ENCODE results near the gene LAMB1.

The LAMB1 gene

DNA sequence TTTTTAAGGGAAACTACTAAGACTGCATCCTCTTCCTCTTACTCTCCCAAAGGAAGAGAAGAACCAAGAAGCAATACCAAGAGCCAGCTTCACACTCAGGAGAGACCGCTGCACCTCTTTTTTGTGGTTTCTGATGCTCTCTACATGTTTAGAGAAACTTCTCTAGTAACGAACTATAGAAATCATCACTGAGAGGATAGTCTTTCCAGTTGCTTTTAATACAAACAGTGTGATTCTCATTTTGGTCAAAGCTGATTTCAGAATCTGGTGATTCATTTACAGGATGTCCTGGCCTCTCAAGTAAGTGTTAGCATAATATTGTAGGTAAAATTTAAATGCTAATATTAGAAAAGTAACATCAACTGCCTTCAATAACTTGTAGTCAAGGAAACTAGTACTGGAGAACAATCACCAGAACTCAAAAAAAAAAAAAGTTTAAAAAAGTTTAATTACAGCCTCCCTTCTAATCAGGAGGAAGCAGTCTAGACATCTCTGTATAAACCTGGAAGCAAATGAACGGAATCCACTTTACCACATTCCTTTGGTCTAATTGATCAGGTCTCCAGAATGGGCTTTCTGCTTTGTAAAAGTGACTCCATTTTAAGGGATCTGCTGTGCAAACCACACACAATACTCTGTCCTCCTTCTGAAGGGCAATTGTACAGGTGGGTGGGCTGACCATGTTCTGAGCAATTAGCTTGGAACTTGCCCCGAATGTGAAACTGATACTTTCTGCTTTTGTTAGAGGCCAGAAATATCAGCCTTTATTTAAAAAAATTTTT is 3.0 kb downstream of the LAMB1 start:
- in situ Hi-C loops (cut with MboI; ENCODE audit: low sequenced_read_pairs): no loop called here

- in situ Hi-C loops (cut with MboI; ENCODE audit: low sequenced_read_pairs): no loop called here
Observed at GRCh38 chr7:107998660-107999480, 4.1 kb downstream of the LAMB1 start.

DNA sequence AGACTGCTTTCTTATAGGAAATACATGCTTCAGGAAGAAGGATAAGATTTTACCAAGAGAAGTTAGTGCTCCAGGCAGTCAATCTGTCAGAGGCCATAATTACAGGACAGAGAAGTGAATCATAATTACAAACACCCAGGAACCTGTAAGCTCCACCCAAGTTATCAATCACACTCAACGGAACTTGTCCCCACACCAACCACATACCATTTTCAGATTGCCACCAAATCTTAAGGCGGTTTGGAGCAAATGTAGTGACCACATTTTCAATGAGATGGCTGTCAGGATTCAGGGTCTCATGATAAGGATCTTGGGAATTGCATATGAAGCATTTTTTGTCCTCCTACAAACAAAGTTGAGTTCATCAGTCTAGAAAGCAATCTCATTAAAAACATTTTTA is 4.8 kb downstream of the LAMB1 start:
- in situ Hi-C loops (cut with MboI; ENCODE audit: low sequenced_read_pairs): no loop called here

- in situ Hi-C loops (cut with MboI; ENCODE audit: low sequenced_read_pairs): no loop called here
Observed at GRCh38 chr7:107996072-107996882, 6.7 kb downstream of the LAMB1 start.

- in situ Hi-C loops (cut with MboI; ENCODE audit: low sequenced_read_pairs): no loop called here
Observed at GRCh38 chr7:107995184-107996071, 7.5 kb downstream of the LAMB1 start.

DNA sequence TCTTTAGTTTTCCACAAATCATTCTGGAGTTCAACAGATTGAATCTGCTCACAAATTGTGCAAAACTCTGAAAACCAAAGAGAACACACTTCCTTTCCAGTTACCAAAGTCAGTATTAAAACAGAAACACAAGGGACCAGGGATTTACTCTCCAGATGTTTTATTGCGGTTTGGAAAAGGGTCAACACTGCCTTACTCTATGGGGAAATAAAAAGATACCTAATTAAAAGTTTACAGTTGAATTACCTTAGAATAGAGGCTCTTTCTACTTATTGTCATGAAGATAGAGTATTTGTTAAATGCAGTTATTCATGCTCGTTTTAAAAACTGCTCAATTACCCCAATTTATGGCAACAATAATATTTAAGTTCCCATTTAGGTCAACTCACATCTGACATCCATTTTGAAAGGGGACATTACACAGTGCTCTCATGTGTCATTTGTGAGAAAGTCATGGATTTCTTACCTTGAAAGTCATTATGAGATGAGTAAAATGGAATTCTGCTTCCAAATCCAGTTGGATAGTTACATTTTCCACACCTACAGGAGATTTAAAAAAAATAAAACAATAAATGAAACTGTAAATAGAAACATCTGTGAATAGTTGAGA is 8.4 kb downstream of the LAMB1 start:
- in situ Hi-C loops (cut with MboI; ENCODE audit: low sequenced_read_pairs): no loop called here

DNA sequence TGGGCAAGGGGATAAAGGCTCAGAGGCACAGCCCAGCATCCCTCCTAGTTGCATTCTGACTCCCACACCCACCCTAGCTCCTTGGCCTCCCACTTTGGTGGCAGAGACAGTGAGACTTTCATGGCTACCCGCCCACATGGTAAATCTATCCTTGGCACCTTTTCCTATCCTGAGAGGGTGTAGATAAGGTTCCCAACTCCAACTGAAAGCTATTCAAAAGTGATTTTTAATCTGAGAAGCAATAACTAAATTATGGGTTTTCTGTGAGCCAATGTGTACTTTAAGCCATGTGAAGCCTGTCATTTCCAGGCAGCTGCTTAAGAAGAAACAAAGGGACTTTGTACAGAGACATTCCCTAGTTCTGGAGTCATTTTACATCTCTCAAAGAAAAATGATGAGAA is 9.1 kb downstream of the LAMB1 start:
- in situ Hi-C loops (cut with MboI; ENCODE audit: low sequenced_read_pairs): no loop called here

DNA sequence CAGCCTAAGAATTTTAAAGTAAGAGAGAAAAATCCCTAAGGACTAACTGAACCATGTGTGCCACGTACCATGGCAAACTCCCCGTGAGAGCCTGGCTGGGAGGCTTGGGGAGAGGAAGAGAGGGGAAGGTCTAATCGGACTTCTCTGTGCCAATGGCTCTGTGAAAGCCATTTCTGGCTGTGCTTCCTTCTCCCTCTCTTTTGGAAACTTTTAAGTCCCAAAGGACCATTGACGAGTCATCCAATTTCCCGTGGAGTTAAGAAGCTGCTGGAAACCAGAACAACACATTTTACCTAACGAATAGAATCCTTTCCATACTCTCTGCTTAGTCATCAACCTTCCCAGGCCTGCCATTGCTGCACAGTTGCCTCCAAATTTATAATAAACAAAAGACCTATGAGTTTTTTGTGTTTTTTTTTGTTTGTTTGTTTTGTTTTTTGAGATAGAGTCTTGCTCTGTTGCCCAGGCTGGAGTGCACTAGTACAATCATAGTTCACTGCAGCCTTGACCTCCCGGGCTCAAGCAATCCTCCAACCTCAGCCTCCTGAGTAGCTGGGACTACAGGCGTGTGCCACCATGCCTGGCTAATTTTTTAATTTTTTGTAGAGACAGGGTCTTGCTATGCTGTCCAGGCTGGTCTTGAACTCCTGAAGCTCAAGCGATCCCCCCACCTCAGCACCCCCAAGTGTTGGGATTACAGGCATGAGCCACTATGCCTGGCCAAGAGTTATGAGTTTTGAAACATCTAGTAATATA is 13.2 kb downstream of the LAMB1 start:
- in situ Hi-C loops (cut with MboI; ENCODE audit: low sequenced_read_pairs): no loop called here

- in situ Hi-C loops (cut with MboI; ENCODE audit: low sequenced_read_pairs): no loop called here
Observed at GRCh38 chr7:107982918-107983389, 20.0 kb downstream of the LAMB1 start.

DNA sequence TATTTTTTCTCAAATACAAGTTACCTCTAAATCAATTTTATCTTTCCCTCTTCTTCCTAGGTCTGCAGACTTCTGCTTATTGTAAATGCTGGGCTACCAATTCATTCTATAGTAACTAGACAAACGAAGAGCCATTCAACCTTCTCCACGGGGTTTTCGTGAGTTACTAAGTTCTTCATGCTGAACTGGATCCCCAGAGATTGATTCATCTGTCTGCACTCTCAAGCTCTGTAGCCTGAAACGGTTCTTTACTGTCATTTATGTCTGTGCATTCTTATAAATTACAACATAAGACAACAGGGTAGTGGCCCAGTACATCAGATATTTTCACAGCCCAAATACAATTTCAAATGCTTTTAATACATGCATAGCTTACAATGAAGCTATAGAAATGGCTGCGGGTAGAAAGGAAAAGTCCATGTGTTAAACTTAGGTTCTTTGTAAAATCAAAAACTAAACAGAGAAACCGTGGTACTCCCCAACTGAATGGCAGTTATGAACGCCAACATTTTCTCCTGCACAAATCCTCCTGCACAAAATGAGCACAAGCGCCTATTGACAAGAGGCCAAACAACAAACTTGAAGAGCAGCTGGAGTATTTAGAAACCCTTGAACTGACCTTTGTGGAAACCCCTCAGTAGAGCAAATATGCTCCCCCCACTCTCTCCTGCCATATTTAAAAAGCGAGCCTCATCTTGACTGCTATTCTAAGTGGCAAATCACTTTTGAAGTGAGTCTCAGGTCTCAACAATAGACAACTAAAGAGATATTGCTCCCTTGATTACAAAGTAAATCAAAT is 20.7 kb downstream of the LAMB1 start:
- in situ Hi-C loops (cut with MboI; ENCODE audit: low sequenced_read_pairs): no loop called here

DNA sequence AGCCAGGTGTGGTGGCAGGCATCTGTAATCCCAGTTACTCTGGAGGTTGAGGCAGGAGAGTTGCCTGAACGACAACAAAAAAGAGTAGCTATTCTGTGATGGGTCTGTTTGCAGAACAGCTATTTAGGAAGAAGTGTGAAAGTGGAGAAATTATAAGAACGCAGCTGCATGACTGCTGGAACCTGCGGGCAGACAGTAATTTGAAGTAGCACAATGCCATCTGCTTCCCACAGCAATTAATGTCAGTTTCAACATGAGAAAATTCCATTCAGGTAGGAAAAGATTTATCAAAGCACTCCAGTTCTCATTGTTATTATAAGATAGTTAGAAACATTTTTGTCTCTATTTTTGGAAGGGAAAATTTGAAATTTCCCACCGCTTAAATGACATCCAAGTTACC is 21.5 kb downstream of the LAMB1 start:
- in situ Hi-C loops (cut with MboI; ENCODE audit: low sequenced_read_pairs): no loop called here

GRCh38 chr7:107980671-107981190 is 22.2 kb downstream of the LAMB1 start:
- in situ Hi-C loops (cut with MboI; ENCODE audit: low sequenced_read_pairs): no loop called here

GRCh38 chr7:107980171-107980570 is 22.8 kb downstream of the LAMB1 start:
- in situ Hi-C loops (cut with MboI; ENCODE audit: low sequenced_read_pairs): no loop called here

DNA sequence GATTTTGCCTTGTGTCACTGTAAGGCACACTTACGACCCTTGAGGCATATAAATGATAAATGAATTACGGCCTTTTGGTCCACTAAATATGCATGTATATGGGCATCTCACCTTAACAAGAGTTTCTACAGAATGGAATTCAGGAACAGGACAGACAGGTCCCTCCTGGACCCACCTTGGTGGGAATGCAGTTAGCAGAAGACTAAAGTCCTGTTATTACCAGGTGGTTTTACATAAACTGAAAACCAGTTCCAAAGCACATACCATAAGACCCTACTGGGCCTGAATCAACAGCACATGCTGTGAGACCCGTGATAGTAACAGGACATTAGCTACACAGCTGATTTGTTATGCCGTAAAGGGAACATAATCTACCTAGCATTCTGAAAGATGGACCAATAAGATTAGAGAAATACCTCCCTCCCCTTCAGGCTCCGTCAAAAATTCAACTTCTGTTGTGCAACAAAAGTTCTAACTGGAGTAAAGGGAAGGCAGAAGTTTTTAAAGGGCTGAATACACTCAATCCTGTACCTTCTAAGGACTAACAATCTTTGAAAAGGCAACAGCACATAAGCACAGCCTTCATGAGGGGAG is 24.0 kb downstream of the LAMB1 start:
- in situ Hi-C loops (cut with MboI; ENCODE audit: low sequenced_read_pairs): no loop called here

DNA sequence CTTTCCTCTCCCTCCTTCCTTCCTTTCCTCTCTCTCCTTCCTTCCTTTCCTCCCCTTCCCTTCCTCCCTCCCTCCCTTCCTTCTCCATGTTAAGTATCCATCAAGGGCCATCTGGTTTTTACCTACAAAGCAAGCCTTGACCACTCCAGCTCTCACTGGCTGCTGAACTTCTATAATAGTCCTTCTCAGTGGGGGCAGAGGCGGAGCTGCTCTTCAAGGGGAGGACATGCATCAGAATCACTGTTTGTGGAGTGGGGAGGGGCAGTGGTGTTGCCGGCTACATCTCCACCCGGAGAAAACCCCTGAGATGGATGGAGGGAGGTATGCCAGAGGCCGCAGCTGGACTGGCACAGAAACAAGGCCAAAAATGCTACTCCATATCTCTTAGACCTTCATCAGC is 25.9 kb downstream of the LAMB1 start:
- in situ Hi-C loops (cut with MboI; ENCODE audit: low sequenced_read_pairs): no loop called here

DNA sequence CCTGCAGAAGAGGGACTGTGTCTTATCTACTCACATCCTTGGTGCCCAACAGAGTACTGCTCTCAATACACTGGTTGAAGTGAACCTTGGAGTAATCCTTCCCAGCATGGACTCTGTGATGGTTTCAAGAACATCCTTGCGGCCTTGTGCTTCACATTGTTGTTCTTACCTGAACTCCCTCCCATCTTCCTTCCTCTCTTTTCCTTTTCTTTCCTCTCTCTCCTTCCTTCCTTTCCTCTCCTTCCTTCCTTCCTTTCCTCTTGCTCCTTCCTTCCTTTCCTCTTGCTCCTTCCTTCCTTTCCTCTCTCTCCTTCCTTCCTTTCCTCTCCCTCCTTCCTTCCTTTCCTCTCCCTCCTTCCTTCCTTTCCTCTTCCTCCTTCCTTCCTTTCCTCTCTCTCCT is 26.3 kb downstream of the LAMB1 start:
- in situ Hi-C loops (cut with MboI; ENCODE audit: low sequenced_read_pairs): no loop called here

DNA sequence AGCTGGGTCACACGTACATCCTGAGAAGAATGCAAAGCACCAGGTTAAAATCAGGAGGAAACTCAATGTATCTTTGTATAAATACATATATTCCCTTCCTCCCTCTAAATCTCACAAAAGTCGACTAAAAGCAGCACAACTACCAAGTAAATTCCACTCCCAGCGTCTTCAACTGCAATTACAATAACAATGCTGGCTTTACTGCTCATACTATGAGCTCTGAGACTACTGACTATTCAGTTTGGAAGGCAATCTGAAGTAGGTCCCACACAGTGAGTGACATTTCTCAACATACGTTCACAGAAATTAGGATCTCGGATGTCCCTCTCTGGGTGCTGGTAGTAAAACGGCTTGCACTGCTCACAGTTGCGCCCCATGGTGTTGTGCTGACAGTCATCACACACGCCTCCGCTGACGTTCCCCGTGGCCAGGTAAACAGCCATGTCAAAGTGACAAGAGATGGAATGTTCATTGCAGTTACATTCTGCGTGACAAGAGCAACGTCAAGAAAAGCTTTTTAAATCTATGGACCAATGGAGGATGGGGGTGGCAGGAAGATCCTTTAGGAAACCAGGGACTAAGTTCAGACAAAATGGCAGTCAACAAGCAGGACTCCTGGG is 27.5 kb downstream of the LAMB1 start:
- in situ Hi-C loops (cut with MboI; ENCODE audit: low sequenced_read_pairs): no loop called here
